HG03039 (cell line): ENCODE measurements around the gene SHROOM2.

Experiments
- ATAC-seq: cut with Tn5 transposase; IDR thresholded peaks from one replicate; pipeline ENCODE4 v1.9.1; 2021; ENCODE audit warnings: mild to moderate bottlenecking, moderate library complexity; ENCODE audit not compliant: unreplicated experiment

SHROOM2 gene

DNA sequence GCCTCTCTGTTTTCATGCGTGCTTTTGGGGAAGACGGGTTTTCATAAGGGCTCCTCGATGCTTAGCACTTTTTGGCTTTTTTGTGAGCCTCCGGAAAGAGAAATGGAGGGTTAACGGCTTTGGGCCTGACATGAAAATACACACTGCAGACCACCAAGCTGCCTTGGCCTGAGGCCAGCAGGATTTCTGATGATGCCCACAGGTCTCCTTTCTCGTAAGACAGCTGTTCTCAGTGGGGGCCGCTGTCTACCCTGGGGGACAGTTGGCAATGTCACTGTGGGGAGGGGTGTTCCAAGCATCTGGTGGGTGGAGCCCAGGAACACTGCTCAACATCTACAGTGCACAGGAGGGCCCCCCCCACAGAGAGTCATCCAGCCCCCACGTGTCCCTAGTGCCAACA, 151.5 kb downstream of the SHROOM2 start:
- ATAC-seq = no peak

DNA sequence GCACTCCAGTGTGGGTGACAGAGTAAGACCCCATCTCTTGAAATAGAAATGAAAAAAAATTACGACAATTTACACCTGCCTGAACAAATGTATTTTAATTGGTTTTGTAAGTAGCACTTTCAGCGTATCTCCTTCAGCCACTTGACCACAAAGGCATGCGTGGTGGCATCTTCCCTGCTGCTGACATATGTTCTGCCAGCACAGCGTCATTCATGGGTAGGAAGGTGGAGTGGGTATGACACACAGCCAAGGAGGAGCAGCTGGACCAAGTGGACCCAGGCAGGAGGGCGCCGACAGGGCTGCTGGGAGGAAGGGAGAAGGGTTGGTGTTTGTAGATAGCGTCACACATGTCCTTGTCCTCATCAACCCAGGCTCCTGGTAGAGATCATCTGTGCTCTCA, 152.3 kb downstream of the SHROOM2 start:
- ATAC-seq = no peak

DNA sequence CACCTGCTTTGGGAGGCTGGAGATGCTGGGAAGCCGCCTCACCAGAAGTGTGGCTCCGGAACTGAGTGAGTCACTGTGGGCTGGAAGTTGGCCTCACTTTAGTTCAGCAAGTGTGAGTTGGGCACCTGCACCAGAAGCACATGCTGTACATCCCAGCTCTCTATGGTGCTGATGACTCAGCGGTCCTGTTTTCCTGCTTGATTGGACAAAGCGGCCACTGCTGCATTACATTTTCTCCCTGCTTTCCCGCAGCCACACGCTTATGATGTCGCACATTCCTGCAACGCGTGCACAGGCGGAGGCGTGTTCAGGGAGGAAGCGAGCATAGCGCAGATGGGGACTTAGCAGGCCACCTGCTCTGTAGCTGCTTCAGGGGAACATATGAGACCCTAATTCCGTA, 154.2 kb downstream of the SHROOM2 start:
- no peak for ATAC-seq

DNA sequence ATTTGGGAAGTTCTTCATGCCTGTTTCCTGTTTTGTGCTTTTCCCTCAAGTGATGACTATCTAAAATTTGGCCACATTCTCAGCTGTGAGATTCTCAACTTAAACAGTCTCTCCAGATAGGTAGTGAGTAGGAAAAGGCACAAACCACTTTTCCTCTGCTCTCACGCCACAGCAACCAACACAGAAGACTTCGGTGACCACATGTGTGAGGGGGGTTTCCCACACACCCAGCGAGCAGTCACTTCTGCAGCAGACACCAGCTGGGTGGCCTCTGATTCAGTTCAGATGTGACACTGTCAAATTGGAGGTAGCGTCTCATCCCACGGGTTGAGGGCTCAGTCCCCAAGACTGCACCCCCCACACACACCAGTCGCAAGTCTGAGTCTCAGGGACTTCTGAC, 155.9 kb downstream of the SHROOM2 start:
- peak; percentile 90 for ATAC-seq

DNA sequence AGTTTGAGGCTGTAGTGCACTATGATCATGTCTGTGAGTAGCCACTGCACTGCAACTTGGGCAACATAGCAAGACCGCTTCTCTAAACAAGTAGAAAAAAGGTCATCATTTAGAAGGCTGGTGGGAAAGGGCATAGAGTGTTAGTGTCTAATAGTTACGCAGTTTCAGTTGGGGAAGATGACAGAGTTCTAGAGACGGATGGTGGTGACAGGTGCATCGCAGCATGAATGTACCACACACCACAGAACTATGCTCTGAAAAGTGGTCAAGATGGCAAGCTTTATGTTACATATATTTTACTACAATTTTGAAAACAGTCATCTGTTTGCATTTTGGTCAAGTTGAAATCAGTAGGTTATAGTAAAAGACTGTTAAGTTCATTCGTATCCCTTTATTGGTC, 157.2 kb downstream of the SHROOM2 start:
- ATAC-seq = no peak

DNA sequence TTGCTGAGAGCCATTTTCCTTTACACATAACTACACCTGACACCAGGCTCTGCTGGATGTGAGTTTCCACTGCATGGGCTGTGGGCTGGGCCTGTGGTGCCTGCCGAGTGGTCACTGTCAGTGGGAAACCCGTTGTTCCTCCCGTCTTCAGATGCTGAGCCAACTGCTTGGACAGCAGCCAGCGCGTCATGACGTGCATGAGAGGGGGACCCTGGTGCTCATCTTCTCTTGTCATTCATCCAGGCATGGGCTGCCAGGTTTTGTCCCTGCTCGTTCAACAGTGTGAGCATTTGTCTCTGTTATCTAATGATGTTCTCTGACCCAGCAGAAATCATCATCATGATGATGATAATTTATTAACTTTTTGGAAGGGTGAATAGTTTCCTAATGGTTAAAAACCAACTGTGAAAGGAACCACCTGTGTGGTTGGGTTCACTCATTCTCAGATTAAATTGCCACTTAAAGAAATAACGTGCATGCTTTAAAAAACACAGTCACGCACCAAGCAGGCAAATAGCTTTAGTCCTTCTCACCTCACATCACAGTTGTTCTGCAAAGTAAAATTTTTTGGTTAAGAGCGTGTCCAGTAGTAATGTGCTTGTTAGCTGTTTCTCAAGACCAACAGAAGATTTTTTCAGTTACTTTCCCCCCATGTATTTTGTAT, 161.0 kb downstream of the SHROOM2 start:
- ATAC-seq = no peak

DNA sequence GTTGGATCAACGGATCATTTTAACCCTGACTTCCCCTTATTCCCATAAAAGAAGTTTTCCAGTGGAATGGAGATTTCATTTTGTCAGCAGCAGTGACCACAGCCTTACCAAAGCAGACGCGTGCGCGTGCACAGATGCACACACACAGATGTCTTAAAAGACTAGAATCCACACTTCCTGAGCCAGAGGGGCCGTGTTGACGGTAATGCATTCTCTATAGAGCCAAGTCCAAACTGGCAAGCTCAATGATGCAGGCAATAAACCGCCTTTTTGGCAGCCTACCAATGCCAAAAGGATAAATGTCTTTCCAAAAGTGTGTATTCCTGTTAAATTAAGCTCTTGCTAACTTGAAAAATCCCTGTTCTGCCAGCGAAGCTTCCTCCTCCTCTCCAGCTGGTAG, 162.2 kb downstream of the SHROOM2 start:
- no peak for ATAC-seq

DNA sequence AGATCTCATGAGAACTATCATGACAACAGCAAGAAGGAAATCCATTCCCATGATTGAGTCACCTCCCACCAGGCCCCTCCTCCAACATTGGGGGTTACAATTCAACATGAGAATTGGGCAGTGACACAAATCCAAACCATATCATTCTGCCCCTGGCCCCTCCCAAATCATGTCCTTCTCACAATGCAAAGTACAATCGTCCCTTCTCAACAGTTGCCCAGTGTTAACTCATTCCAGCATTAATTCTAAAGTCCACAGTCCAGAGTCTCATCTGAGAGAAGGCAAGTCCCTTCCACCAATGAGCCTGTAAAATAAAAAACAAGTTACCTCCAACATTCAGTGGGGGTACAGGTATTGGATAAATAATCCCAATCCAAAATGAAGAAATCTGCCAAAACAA, 166.1 kb downstream of the SHROOM2 start:
- no peak for ATAC-seq

DNA sequence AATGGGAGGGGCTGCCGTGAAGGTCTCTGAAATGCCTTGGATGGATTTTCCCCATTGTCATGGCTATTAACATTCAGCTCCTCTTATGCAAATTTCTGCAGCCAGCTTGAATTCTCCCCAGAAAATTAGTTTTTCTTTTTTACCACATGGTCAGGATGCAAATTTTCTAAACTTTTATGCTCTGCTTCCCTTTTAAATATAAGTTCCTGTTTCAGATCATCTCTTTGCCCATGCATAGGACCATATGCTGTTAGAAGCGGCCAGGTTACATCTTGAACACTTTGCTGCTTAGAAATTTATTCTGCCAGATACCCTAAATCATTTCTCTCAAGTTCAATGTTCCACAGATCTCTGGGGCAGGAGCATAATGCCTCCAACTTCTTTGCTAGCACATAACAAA, 167.2 kb downstream of the SHROOM2 start:
- ATAC-seq = no peak

DNA sequence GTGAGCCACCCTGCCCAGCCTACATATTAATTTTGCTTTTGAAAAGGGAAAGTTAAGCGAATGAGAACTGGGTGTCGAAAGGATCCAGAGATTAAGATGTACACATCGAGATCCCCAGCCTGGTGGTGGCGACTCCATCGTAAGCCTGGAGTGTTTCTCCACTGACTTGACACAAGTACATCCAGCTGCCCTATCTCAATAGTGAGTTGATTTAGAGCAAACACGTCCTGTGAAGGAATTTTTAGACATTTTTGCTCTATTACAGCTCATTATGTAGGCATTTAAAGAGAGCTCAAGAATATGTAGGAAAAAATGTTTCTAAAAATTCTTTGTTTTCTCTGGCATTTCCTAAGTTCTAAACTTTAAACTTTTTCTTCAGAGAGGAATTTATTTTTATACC, 169.3 kb downstream of the SHROOM2 start:
- ATAC-seq = no peak

DNA sequence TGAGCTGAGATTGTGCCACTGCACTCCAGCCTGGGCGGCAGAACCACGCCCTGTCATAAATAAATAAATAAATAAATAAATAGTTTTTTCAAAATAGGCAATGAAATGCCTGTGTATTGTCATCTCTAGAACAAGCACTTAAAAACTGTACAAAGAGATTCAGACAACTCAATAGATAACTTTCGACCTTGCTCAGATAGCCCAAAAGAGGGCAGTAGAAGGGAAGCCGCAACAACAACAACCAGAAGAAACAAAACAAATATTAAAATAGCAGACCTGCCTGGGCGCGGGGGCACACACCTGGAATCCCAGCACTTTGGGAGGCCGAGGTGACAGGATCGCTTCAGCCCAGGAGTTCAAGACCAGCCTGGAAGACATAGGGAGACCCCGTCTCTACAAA, 171.5 kb downstream of the SHROOM2 start:
- no peak for ATAC-seq

DNA sequence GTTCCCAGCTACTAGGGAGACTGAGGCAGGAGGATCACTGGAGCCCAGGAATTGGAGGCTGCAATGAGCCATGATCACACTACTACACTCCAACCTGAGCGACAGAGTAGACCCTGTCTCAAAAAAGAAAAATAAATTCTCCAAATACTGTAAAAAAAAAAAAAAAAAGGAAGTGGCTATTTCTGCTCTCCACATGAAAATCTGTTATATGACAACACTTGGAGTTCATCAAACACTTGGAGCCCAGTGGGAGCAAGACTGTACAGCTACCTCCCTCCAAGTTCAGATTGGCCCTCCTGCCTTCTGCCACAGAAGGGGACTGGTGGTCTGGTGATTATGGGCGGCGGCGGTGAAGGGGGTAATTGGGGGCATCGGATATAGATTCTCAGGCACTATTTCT, 172.0 kb downstream of the SHROOM2 start:
- ATAC-seq = no peak

DNA sequence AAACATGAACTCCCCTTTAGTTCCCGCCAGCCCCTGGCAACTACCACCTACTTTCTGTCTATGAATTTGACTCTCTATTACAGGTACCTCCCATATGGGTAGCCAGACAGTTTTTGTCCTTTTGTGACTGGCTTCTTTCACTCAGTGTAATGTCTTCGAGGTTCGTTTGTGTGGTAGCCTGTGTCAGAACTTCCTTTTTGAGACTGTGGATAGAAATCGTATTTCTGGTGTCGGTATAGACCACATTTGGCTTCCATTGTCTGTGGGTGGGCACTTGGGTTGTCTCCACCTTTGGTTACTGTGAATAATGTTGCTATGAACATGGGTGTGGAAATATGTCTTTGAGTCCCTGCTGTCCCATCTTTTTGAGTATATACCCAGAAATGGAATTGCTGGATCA, 175.5 kb downstream of the SHROOM2 start:
- ATAC-seq = no peak

DNA sequence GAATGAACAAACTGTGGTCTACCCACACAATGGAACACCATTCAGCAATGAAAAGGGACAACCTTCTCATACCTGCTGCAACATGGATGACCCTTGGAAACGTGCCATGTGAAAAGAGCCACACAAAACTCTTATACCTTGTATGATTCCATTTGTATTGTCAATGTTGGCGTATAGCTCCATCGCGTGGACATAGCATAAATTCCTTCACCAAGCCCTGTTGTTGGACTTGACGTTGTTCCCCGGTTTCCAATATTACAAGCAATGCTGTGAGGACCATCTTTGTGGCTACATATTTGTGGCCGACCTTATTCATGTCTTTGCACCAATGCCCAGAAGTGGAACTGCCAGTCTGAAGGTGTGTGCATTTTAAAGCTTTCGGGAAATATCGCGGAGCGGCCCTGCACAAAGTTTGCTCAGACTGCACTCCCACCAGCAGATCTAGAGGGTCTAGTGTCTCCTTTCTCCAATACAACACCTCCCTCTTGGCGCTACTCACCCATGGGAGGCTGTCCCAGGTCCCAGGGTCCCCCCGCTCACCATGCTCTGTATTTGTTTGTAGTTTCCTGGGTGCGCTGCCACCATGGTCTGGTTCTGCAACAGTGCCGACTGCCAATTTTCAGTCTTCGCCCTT, 180.7 kb downstream of the SHROOM2 start, which contains the start of gene CLDN34:
TSS of gene CLDN34 (plus strand) at position 584 of the 634 bp plus-strand sequence. CDS start at position 584, 0 bp downstream.
- no peak for ATAC-seq

DNA sequence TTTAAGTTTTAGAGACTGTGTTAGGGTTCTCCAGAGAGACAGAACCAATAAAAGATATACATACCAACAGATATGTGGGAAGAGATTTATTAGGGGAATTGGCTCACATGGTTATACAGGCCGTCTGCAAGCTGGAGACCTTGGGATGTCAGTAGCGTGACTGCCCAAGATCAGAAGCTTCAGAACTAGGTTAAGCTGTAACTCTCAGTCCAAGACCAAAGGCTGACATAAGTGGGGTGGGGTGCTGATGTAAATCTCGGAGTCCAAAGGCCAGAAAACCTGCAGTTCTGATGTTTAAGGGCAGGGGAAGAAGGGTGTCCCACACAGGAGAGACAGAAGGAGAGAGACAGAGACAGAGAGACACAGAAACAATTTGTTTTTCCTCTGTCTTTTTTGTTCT, 191.4 kb downstream of the SHROOM2 start:
- no peak for ATAC-seq

DNA sequence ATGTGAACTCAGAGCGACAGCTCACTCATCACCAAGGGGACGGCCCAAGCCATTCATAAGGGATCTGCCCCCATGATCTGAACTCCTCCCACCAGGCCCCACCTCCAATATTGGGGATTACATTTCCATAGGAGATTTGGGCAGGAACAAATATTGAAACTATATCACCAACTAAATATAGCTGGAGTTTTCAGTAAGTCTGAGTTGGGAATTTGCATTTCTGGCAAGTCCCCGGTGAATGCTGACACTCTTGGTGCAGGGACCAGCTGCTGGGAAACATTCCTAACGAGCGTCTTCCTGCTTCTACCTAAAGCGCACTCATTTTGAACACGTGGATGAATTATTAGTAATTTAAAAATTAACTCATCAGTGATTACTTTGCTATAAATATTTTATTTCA, 194.2 kb downstream of the SHROOM2 start:
- ATAC-seq = no peak

DNA sequence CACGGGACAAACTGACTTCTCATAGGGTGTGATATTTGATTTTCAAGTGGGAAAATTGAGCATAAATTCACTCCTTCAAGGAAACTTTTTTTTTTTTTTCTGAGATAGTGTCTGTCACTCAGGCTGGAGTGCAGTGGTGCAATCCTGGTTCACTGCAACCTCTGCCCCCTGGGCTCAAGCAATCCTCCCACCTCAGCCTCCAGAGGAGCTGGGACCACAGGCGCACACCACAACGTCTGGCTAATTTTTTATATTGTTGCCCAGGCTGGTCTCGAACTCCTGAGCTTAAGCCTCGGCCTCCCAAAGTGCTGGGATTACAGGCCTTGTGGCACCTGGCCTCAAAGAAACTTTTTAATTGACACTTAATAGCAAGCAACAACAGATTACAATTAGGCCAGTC, 194.7 kb downstream of the SHROOM2 start:
- ATAC-seq = no peak

DNA sequence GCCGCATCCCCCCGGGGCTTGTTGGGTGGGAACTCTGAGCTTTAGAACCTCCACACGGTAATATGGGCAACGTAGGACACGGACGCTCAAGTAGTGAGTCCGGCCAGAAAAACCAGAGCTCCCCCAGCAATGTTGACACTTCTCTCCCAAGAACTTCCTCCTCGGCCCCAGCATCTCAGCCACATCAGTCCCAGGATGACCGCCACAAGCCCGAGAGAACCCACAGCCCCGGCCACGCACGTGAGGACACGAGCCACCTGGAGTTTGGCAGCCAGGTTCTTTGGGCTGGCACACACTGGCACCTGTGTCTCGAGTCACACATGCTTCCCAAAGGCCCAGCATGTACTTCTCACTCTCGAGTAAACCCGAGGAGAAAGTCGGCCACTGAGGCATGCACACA, 197.2 kb downstream of the SHROOM2 start:
- ATAC-seq = no peak

DNA sequence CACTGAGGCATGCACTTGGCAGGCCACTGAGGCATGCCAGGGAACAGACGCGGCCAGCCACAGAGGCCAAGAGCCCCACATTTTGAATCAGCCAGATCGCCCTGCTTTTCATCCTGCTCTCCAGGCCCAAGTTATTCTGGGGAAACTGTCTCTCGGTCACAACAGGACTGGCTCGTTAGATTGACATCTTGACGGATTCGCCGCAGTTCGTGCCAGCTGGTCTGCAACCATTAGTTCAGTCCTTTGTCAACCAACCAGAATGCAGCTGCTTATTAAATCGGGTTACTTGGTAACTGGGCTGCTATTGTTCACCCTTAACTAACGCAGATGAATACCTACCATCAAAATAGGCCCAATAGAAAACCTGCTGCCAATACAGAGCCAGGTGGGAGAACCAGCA, 197.6 kb downstream of the SHROOM2 start:
- no peak for ATAC-seq

DNA sequence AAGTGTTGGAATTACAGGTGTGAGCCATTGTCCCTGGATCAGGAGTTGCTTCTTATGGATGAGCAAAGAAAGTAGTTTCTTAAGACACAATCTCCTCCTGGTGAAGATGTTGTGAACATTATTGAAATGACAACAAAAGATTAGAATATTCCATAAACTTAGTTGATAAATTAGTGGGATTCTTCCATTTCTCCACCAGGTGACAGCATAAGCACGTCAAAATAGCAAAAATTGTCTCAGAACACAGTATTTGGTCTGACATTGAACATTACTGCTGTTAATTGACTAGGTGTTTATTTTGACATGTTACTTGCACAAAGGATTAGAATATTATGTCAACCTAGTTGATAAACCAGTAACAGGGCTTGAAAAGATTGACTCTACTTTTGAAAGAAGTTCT, 202.5 kb downstream of the SHROOM2 start:
- no peak for ATAC-seq

DNA sequence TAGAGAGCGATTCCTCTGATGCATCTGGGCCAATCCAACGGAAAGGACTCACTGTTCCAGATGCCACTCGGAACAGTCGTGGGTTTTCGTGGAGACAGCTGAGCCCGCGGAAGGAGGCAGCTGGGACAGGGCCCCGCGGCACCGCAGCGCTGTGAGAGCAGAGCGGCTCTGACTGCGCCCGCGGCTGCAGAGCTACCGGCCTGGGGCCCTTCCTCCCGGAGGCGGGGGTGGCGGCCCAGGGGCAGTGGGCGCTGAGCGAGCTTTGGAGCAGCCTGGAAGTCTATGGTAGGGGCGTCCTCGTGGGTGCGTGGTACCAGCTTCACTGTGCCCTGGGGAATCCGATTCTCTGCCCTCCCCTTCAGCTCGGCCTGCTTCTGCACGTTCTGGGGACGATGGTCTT, 205.8 kb downstream of the SHROOM2 start:
- ATAC-seq = no peak

DNA sequence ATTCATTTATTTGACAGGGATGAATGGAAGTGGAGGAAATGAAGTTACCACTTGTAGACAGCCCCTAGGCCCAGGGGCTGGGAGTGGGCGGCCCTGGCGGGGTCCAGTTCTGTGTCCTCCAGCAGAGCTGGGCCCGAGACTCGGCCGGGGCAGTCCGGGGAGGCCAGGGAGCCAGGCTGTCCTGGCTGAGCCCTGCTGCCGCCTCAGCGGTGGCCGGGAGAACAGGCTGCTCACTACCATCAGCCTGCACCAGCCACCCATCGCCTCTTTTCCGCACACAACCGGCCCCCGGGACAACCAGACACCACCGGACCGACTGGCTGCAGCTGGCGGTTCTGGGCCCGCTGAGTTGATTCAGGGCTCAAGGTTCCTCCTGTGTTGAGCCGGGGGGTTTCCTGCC, 206.5 kb downstream of the SHROOM2 start:
- no peak for ATAC-seq

DNA sequence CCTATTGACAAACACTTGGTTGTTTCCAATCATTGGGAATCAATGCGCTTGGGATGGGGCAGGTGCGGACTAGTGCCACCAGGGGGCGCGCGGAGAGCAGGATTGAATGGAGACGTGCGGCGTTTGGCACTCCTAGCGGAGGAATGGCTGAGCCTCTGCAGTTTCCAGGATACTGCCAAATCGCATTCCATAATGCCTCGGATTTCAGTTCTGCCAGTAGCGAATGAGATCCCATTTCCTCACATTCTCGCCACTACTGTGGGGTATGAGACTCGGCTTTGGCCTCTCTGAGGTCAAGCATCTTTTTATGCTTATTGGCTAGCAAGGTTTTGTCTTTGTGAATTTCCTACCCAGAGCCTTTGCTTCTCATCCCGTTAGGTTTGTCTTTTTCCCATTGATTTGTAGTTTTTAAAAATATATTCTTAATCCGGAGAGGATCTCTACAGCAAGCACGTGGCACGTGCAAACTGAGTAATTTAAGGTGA, 209.7 kb downstream of the SHROOM2 start:
- no peak for ATAC-seq
